Thyroid gland (tissue), 4 donors: ENCODE data around the gene KCNQ1.

ENCODE experiments used
- CTCF ChIP-seq, 6 experiments: fragments of 200-600 bp in 3 of 6; fragments of 450-650 bp in 3 of 6; sonication (generic) in 3 of 6; IDR thresholded peaks; one replicate each; pipeline ENCODE4 v1.5.1; 2016 to 2019; ENCODE audit warnings: antibody characterized with exemption in 6 of 6, mild to moderate bottlenecking in 2 of 6, inconsistent platforms in 1 of 6, moderate library complexity in 1 of 6
- POLR2A ChIP-seq, 2 donors: fragments of 450-650 bp; IDR thresholded peaks; one replicate each; pipeline ENCODE4 v1.6.1; 2017; ENCODE audit warnings: antibody characterized with exemption in 2 of 2, mild to moderate bottlenecking in 2 of 2, moderate library complexity in 1 of 2

- TF ChIP-seq POLR2A (IDR thresholded peaks at IDR 0.05): no peak
- TF ChIP-seq CTCF (IDR thresholded peaks at IDR 0.05): no peak
Measured at GRCh38 chr11:2782769-2783168, 338.0 kb downstream of the KCNQ1 start.
